ENCODE results near the gene CPNE2.

The CPNE2 gene

GRCh38 chr16:57123974-57124674, 31.7 kb downstream of the CPNE2 start:
- DNase-seq (ENCODE audit: low read depth), result no peak

GRCh38 chr16:57125376-57125775, 33.0 kb downstream of the CPNE2 start:
- no peak for DNase-seq (ENCODE audit: low read depth)

GRCh38 chr16:57125969-57126368, 33.6 kb downstream of the CPNE2 start:
- DNase-seq (ENCODE audit: low read depth), result no peak

- DNase-seq (ENCODE audit: low read depth), result no peak
Observed at GRCh38 chr16:57126411-57126810, 34.0 kb downstream of the CPNE2 start.

- DNase-seq (ENCODE audit: low read depth), result no peak
Observed at GRCh38 chr16:57127037-57127763, 34.8 kb downstream of the CPNE2 start.

GRCh38 chr16:57127836-57128235, 35.5 kb downstream of the CPNE2 start:
- no peak for DNase-seq (ENCODE audit: low read depth)

- DNase-seq (ENCODE audit: low read depth), result peak; percentile 12
Observed at GRCh38 chr16:57128771-57129389, 36.5 kb downstream of the CPNE2 start.

- DNase-seq (ENCODE audit: low read depth), result no peak
Observed at GRCh38 chr16:57130950-57131321, 38.6 kb downstream of the CPNE2 start.

GRCh38 chr16:57131351-57131970, 39.1 kb downstream of the CPNE2 start:
- no peak for DNase-seq (ENCODE audit: low read depth)

GRCh38 chr16:57132470-57132869, 40.1 kb downstream of the CPNE2 start:
- DNase-seq (ENCODE audit: low read depth), result no peak

GRCh38 chr16:57133031-57133430, 40.6 kb downstream of the CPNE2 start:
- DNase-seq (ENCODE audit: low read depth), result no peak

GRCh38 chr16:57133886-57134285, 41.5 kb downstream of the CPNE2 start:
- no peak for DNase-seq (ENCODE audit: low read depth)

- no peak for DNase-seq (ENCODE audit: low read depth)
Observed at GRCh38 chr16:57134982-57135381, 42.6 kb downstream of the CPNE2 start.

GRCh38 chr16:57137043-57137442, 44.7 kb downstream of the CPNE2 start:
- DNase-seq (ENCODE audit: low read depth), result no peak

- no peak for DNase-seq (ENCODE audit: low read depth)
Observed at GRCh38 chr16:57137566-57138273, 45.3 kb downstream of the CPNE2 start.

- no peak for DNase-seq (ENCODE audit: low read depth)
Observed at GRCh38 chr16:57138281-57138935, 46.0 kb downstream of the CPNE2 start.

GRCh38 chr16:57140931-57141668, 48.7 kb downstream of the CPNE2 start:
- DNase-seq (ENCODE audit: low read depth), result no peak

GRCh38 chr16:57141822-57142631, 49.6 kb downstream of the CPNE2 start:
- no peak for DNase-seq (ENCODE audit: low read depth)

GRCh38 chr16:57143149-57143921, 51.0 kb downstream of the CPNE2 start:
- no peak for DNase-seq (ENCODE audit: low read depth)
